Activated CD4-positive, alpha-beta T cell treated with anti-CD3 and anti-CD28 coated beads, Interleukin-2, amount 50 U/mL, for 16 hours (primary cell): ENCODE results near the gene BCL2.
A peak's percentile ranks its signal among the peaks of the same experiment; 100 is the strongest.

Experiments
- DNase-seq: peaks from one replicate; pipeline ENCODE4 v3.0.0-alpha.2; 2020

The BCL2 gene

DNA sequence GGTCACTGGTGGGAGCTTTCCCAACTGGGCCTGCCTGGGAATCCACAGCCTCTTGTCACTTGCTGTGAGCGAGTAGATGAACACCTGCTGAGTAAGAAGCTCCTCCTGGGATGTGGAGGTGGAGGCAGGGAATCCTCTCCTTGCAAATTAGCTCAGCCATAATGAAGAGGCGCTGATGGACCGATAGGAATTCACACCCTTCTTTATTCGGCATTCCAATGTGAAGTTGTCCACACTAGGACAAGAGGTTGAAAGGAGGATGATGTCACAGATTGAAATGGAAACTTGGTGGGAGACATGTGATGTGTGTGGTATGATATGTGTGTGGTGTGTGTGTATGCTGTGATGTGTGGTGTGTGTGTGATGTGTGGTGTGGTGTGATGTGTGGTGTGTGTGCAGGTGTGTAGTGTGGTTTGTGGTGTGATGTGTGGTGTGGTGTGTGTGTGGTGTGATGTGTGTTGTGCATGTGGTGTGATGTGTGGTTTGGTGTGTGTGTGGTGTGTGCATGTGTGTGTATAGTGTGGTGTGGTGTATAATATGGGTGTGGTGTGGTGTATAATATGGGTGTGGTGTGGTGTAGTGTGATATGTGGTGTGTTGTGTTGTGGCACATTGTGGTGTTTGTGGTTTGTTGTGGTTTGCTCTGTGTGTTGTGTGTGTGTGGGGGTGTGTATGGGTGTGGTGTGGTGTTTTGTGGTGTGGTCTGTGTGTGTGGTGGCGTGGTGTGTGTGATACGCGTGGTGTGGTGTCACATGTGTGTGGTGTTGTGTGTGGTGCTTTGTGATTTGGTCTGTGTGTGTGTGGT lies 216.4 kb downstream of the BCL2 start:
- DNase-seq = no peak

DNA sequence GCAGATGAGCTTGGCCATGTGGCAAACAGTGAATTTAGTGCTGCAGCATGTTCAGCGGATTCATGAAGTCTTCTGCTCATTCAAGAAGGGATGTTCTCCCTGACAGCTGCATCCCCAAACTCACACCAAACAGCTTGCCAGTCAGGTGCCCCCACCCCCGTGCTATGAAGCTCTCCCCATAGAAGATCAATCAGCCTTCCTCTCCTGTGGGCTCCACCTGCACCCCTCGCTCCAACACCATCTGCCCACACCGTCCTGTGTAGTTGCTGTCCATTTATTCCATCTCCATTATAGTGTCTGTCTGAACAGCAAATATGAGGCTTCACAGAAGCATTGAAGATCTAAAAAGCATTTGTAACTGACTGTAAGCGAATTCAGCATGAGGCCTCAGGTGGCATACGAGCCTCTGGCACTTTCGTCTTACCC lies 218.9 kb downstream of the BCL2 start:
- DNase-seq = no peak

DNA sequence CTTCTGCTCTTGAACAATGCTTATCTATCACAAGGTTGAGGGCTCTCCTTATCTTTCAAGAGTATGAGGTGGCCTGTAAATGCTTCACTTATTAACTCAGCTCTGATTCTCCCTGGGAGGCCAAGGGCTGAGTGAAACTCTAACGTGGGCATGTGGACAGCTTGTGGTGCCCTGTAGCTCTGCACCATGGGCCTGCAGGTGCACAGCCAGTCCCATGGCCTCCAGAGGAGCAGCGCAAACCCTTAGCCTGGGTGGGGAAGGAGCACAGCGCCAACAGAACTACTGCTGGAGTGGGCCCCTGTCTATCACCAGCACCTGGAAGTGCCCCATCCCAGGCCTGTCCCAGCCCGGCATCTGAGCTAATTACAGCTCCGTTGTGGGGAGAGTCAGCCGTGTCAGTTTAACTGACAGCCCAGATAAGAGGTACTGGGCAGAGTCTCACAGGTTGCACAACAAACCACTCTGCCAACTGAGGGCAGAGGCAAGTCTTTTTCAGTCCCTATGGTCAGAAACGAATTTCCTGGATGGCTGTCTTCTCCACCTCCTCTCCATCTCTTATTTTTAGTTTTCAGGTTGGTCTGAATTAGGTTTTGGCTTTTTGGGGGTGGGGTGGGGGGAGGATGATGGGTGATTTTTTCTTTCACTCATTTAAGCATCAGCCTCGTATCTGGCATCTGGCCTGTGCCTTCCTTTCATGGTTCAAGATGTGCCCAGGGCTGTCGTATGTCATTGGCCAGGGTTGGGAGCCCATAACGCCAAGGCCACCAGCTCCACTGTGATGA lies 219.5 kb downstream of the BCL2 start:
- DNase-seq = no peak

DNA sequence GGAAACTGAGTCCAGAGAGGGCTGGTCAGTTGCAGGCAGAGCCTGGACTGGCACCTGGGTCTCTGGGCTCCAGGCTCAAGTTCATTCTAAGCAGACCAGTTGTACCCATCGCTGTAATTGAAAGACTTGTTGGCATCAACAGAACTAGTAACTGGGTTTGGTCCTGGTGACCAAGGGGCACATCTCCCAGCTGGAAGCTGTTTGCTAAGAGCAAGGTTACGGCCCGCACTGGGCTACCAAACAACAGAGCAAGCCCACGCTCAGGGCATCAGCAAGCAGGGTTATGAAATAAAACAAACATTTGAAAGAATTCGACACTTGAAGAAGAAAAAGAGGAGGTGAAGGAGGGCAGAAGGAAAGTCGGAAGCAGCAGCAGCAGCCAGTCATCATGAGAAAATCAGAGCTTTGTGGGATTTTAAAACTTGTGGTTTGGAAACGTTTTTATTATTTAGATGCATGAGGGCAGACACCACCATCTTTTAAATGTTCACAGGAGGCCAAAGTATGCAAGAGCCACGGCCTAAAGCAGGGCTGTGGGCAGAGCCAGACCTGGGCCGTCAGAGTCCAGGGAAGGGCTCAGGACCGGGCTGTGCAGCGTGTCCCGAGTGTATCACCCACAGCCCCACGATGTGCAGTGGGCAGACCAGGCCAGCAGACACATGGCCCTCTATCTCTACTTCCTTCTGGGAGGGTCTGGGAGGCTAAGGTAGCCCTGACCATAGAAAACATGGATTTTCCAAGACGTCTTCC lies 220.3 kb downstream of the BCL2 start:
- DNase-seq = no peak

DNA sequence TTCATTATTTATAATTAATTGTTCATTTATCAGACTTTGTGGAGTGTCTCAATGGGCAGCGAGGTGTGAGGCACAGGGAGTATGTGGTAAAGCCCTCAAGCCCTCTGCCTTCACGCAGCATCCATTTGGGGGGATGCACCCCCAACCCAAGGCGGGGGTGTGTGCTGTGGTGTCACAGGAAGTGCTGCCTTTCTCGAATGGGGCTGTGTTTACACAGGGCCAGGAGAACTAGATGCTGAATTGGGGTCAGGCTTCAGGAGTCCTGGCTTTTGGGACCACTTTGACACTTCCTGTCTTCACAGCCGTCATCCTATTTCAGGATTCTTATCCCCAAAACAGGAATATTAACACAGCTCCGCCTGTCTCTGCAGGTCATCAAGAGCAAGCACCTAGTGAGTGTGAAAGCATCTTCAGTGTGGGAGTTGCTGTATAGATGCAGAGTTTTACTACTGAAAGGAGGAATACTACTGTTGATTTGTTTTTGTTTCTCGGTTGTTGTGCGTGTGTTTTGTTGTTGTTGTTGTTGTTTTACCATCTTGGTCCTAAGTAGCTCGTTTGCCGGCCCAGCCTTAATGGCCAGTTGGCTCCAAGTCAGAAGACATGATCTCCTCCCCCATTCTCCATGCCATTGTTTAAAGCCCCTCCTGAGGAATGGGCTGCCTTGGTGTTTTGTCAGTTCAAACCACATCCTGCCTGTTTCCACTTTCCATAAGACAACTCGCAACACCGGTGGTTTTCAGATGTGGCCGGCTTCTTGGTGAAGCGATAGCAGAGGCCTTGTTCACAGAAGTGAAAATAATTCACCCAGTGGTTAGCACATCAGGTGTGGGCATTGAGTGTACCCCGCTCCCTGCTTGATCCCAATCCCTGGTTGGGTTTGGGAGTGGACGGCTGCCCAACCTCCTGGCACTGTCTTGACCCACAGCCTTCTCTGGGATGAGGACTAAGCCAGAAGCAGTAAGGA lies 221.3 kb downstream of the BCL2 start:
- peak; percentile 69 for DNase-seq

DNA sequence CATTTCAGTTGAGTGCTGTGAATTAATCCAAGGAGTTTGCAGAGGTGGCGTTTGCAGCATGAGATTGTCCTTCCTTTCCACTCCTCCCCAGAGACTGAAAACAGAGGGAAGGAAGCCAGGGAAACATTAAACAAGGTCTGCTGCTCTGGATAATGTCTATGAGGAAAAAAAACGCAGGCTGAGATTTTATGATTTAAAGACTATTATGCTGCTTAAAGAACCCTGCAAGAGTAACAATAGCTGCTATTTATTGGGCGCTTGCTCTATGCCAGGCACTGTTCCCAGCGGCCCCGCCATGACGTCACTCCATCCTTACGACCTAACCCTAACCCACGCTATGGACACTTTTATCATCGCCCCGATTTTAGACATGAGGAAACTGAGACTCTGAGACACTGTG lies 222.4 kb downstream of the BCL2 start:
- DNase-seq = no peak

DNA sequence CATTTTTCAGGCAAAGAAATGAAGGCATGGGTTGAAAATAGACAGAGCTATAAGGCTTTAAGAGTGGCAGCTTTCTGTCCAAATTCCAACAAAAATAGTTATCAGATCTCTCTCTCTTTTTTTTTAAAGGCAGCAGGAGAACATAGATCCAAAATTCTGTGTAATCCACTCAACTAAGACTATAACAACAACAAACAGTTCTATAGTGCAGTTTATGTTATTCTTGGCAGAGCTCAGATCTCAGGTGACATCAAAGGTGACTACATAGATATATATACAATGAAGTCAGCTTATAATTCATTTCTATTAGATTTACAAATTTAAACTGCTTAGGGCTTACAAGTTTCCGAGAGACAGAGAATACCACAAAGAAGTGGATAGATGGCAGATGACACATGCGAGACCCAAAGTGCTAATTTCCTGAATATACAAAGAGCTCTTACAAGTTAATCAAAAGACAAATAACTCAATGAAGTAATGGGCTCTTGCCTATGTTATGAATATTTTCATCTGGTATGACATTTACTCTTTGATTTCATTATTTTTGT lies 223.2 kb downstream of the BCL2 start:
- no peak for DNase-seq

DNA sequence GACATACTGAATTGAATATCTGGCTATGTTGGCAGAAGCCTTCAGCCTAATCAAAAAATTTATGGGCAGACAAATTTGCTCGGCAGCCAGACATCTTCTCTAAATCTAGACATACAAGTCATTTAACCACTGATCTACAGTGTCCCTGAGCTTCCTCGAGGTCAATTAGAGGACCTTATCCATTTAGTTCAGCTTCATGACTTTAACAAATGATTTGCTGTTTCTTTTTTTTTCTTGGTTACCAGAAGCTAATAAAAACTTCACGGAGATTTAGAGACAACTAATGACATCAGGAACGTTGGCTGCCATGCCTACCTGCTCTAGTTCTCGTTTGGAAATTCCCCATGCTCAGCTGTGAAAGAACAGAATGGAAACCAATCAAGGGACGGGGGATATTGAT lies 223.8 kb downstream of the BCL2 start:
- no peak for DNase-seq

DNA sequence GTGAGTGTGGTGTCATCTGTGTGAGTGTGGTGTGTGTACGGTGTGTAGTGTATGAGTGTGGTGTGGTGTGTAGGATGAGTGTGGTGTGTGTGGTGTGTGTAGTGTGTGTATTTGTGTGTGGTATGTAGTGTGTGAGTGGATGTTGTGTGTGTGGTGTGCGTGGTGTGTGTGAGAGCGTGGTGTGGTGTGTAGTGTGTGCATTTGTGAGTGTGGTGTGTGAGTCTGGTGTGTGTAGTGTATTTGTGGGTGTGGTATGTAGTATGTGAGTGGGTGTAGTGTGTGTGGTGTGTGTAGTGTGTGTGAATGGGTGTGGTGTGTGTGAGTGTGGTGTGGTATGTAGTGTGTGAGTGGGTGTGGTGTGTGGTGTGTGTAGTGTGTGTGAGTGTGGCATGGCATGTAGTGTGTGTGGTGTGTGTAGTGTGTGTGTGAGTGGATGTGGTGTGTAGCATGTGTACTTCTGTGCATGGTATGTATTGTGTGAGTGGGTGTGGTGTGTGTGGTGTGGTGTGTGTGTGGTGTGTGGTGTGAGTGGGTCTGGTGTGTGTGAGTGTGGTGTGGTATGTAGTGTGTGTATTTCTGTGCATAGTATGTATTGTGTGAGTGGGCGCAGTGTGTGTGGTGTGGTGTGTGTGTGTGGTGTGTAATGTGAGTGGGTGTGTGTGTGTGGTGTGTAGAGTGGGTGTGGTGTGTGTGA lies 227.8 kb downstream of the BCL2 start:
- DNase-seq = no peak

DNA sequence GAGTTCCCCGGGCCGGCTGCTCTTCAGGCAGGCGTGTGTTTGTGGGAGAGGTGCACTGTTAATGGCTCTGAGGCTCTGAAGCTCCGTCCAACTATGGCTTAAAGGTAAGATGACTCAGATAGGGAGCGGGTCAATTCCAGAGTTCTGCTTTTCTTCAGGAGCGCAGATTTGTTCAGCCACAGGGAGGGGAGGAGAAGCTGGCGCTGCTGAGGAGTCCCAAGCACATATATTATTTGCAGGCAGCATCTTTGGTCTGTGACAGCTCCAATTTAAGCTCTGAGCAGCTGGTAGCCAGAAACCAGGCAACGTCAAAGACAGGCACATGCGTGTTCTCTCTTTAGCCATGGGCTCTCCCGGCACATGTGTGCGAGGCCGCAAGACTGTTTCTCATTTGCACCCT lies 229.2 kb downstream of the BCL2 start:
- no peak for DNase-seq

DNA sequence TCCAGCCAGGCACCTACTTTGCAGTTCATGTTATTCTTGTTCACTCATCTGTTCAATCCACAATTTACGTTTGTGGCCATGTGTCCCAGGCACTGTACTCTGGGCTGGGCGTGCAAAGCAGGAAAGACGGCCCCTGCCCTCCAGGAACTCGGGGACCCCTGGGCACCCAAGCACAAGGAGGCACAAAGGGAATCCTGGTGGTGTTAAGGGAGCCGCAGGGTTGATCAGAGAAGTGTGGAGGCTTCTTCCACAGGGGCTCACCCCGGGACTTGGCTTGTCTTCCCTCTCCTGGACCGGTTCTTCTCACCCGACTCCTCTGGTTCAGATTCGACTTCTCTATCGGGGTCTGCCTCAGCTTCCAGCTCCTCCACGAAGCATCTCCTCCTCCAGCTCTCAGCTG lies 230.5 kb downstream of the BCL2 start:
- no peak for DNase-seq

DNA sequence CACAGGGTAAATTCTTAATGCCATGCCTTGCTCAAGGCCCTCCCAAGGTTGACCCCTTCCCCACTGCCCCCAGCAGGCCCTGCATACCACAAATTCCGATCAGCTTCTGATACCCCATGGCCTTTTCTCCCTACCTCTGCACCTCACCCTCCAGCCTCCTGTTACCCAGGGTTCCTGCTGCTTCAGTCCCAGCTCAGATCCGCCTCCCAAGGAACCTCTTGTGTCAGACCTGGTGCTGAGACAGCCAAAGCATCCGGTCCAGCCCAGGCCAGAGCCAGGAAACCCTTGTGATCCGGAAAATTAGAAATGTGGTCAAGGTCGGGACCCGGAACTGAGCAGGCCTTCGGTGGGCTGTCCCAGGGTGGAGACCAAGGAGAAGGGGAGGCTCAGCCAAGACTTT lies 231.3 kb downstream of the BCL2 start:
- DNase-seq = no peak

DNA sequence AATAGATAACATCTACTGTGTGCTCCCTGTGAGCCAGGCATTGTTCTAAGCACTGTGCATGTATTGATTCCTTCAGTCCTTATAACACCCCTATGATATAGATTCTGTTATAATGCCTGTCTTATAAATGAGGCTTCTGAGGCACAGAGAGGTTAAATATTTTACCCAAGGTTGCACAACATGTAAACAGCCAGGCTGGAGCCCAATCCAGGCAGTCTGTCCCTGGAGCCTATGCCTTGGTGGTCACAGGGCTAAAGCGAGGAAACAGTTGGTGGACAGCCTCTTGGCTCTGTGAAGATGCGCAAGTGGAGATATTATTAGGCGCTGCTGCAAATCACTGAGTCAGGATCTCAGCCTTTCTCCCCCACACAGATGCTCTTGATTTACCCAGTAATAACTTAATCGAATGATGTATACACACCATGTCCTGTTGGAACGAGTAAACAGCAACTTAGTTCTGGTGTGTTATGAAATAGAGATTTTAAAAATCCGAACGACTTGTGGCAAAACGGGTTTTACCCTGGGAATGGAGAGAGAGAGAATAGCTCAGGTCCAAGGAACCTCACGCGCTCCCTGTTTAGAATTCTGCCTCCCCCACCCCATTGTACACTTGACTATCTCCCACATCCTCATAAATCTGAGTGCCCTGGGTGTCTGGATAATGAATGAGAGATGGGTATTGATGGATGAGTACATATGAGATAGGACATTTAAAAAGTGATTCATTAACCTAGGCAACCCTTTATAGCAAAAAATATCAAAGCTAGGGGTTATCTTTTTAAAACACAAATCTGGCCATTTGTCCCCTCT lies 231.9 kb downstream of the BCL2 start:
- DNase-seq = no peak

DNA sequence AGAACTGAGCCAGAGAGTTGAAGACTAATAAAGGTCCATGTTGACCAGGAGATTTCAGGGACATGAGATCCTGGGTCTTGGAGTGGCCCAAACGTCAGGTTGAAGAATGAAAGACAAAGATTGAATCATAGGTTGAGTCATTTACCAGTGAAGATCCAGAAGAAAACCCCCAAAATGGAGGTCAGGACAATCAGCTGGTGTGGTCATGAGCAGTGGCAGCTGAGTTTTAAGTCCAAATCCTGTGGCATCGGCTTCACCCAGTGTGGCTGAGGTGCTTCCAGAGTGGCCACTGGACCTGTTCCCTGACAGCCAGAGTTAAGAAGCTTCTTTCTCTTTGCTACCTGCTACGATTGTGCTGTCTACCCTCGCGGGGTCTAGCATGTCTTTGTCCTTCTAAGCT lies 234.0 kb downstream of the BCL2 start:
- no peak for DNase-seq

DNA sequence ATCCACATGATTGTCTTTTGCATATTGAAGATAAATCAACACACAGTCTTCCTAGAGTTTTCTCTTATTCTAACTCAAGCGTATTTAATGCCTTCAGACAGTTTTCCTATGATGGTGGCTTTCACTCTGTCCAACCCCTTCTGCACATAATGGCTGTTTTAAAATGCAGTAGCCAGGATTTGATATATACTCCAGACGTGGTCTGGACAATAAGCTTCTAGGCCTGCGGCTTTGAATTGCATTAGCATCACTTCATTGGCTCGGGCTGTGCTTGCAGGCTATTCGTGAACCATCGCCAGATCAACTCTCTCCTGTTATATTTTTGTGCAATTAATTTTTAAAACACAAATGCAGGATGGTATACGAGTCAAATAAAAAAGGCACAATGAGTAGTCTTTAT lies 235.3 kb downstream of the BCL2 start:
- DNase-seq = no peak

DNA sequence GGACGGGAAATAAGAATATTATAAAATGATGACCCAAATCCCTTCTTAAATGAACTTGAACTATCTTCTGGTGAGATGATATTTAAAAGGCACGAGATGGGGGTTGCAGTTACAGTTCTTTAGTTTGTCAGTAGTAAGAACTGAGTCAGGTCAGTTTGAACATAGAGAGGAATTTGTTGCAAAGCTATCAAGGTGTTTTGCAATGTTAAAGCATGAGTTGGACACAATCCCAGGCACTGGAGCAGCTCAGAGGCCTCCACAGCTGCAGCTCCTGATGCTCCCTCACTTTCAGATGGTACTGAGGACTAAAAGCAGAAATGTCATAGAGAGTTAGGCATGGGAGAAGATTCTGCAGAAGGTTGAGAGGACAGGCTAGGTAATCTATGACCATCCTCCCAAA lies 236.0 kb downstream of the BCL2 start:
- no peak for DNase-seq

DNA sequence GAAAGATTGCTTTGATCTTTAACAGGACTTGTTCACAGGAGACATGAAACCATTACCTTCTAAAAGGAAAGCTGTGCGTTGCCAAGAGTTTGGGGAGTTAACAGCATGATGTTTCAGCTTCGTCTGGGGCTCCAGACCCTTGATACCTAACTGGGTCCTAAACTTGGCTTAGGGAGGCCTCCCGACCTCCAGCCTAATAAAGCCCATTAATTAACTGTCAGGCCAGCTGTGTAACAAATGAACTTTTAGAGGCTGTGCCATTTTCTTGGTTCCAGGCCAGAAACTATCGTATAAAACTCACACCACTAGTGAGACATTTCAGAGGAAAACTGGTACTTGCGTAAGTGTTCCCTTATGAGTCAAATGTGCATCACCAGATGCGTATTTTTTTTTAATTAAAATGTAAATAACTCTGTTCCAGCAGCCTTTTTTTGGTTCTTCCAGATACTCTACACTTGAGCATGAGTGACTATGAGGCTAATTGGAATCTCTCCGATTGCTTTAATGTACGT lies 236.5 kb downstream of the BCL2 start:
- DNase-seq = no peak

DNA sequence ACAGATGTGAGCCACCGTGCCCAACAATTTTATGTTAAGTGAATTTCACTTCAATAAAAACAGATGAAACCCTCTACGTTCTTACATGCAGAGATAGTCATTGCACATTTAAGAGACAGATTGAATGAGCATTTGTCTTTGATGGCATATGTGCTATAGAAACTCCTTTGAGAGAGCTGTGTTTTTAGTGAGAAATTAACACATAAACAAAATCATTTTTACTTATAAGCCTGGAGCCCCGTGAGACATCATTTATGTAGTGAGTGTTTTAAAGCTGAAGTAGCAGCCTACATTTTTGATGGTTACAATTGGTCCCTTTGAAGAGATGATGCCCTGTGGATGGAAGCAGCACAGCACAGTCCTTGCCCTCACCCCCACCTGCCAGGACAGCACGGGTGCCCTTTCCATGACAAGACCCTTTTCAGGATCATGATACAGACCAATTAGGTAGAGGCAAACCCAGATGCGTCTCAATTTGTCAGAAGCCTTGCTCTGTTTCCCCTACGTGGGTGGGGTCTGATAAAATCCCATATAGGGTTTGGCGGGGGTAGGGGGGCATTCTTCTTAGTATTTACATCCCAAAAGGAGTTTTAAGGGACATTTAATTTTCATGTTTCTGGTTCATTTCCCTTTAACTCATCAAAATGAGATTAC lies 237.1 kb downstream of the BCL2 start:
- DNase-seq = no peak

DNA sequence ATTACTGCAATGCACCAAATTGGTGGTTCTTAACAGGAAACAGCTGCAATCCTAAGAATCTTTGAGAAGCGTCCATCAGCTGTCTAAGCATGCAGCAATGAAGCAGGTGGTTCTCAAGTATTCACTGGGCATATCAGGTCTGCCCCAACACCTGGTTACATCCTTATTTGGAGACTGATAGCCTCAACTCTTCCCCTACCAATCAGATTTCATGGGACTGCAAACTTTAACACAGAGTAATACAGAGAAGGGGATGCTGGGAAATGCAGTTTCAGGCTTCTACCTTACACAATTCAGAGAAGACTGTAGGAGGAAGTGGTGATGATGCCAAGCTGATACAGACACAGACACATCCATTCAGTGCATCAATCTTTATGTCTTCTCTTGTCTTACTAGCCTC lies 240.5 kb downstream of the BCL2 start:
- peak; percentile 37 for DNase-seq

DNA sequence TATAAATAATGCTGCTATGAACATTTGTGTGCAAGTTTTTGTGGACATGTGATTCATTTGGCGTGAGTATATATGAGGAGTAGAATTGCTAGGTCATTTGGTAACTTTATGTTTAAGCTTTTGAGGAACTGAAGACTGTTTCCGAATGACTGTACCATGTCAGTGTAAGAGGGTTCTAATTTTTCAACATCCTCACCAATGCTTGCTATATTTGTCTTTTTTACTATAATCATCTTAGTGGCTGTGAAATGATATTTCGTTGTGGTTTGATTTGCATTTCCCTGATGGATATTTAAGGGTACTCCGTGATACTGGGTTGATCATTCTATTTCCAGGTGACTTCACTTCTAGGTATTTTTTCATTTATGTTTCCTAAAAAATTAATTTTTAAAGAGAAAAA lies 241.1 kb downstream of the BCL2 start:
- peak; percentile 50 for DNase-seq
